ENCODE measurements around the gene CYTH1.

- TF ChIP-seq, protein P1, sequence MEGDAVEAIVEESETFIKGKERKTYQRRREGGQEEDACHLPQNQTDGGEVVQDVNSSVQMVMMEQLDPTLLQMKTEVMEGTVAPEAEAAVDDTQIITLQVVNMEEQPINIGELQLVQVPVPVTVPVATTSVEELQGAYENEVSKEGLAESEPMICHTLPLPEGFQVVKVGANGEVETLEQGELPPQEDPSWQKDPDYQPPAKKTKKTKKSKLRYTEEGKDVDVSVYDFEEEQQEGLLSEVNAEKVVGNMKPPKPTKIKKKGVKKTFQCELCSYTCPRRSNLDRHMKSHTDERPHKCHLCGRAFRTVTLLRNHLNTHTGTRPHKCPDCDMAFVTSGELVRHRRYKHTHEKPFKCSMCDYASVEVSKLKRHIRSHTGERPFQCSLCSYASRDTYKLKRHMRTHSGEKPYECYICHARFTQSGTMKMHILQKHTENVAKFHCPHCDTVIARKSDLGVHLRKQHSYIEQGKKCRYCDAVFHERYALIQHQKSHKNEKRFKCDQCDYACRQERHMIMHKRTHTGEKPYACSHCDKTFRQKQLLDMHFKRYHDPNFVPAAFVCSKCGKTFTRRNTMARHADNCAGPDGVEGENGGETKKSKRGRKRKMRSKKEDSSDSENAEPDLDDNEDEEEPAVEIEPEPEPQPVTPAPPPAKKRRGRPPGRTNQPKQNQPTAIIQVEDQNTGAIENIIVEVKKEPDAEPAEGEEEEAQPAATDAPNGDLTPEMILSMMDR (IDR thresholded peaks at IDR 0.05), result no peak
- no peak for TF ChIP-seq SIN3A (IDR thresholded peaks at IDR 0.05; ENCODE audit: borderline replicate concordance, insufficient read depth, low read depth, low read length)
Measured at GRCh38 chr17:78812855-78813254, 30.8 kb upstream of the CYTH1 start.
